Myocyte (in vitro differentiated cells): ENCODE data around the gene WDR7. TPM values are rescaled to one million over a fixed set of nuclear protein-coding genes. Genes with fewer than 3 reads are reported as not detected.

ENCODE experiments used
- DNase-seq: peaks from one replicate; pipeline ENCODE4 v3.0.0-alpha.2; 2012; ENCODE audit warnings: low read depth
- total RNA-seq: library from RNA; depleted of rRNA; stranded (reverse); fragments of >200 nt; gene quantifications from 2 replicates; pipeline ENCODE4 v1.2.3, GENCODE V29; 2014

Gene WDR7
- total RNA-seq, 1 donor from 2014 or later, result 12.9 TPM

- no peak for DNase-seq
Measured at GRCh38 chr18:56934906-56935305, 283.7 kb downstream of the WDR7 start.

GRCh38 chr18:56935434-56936040 lies 284.4 kb downstream of the WDR7 start:
- no peak for DNase-seq

GRCh38 chr18:56936457-56936856 lies 285.3 kb downstream of the WDR7 start:
- no peak for DNase-seq

GRCh38 chr18:56937874-56938430 lies 286.8 kb downstream of the WDR7 start:
- no peak for DNase-seq

GRCh38 chr18:56945171-56946083 lies 294.3 kb downstream of the WDR7 start:
- DNase-seq, result no peak

GRCh38 chr18:56947236-56947635 lies 296.1 kb downstream of the WDR7 start:
- no peak for DNase-seq

- peak; percentile 83 for DNase-seq
Measured at GRCh38 chr18:56952026-56952425, 300.9 kb downstream of the WDR7 start.

- DNase-seq, result no peak
Measured at GRCh38 chr18:56953428-56954198, 302.5 kb downstream of the WDR7 start.

- no peak for DNase-seq
Measured at GRCh38 chr18:56955490-56955889, 304.3 kb downstream of the WDR7 start.

- no peak for DNase-seq
Measured at GRCh38 chr18:56959120-56959519, 308.0 kb downstream of the WDR7 start.

- DNase-seq, result no peak
Measured at GRCh38 chr18:56962322-56962721, 311.2 kb downstream of the WDR7 start.

- no peak for DNase-seq
Measured at GRCh38 chr18:56967035-56967434, 315.9 kb downstream of the WDR7 start.

- DNase-seq, result no peak
Measured at GRCh38 chr18:56973487-56973886, 322.3 kb downstream of the WDR7 start.

- no peak for DNase-seq
Measured at GRCh38 chr18:56974141-56974540, 323.0 kb downstream of the WDR7 start.

GRCh38 chr18:56975276-56975675 lies 324.1 kb downstream of the WDR7 start:
- DNase-seq, result no peak

GRCh38 chr18:56977309-56977708 lies 326.1 kb downstream of the WDR7 start:
- DNase-seq, result no peak

GRCh38 chr18:56977771-56978170 lies 326.6 kb downstream of the WDR7 start:
- DNase-seq, result no peak

GRCh38 chr18:56980151-56980550 lies 329.0 kb downstream of the WDR7 start:
- DNase-seq, result no peak

GRCh38 chr18:56982766-56983165 lies 331.6 kb downstream of the WDR7 start:
- DNase-seq, result peak; percentile 39

GRCh38 chr18:56983275-56983992 lies 332.3 kb downstream of the WDR7 start:
- no peak for DNase-seq

GRCh38 chr18:56984731-56985130 lies 333.6 kb downstream of the WDR7 start:
- no peak for DNase-seq
